HepG2 (cell line): ENCODE data around the gene RIPOR3. TPM values are rescaled to one million over a fixed set of nuclear protein-coding genes. Genes with fewer than 3 reads are reported as not detected.
A peak's percentile ranks its signal among the peaks of the same experiment; 100 is the strongest.

Experiments
- ATRX ChIP-seq: sonication (generic); formaldehyde crosslinking; IDR thresholded peaks from 2 replicates; pipeline ENCODE4 v1.4.0; 2020; ENCODE audit warnings: missing genetic modification reagents, borderline replicate concordance
- IRF1 ChIP-seq: sonication (generic); formaldehyde crosslinking; IDR thresholded peaks from 2 replicates; pipeline ENCODE4 v1.4.0; 2020; ENCODE audit warnings: low read depth, mild to moderate bottlenecking, missing genetic modification reagents
- MLLT10 ChIP-seq: sonication (generic); formaldehyde crosslinking; IDR thresholded peaks from 2 replicates; pipeline ENCODE4 v1.4.0; 2020; ENCODE audit warnings: missing genetic modification reagents
- NCOR1 ChIP-seq: fragments of 200-600 bp; sonication (generic); IDR thresholded peaks from 2 replicates; pipeline ENCODE4 v1.7.0; 2017; ENCODE audit warnings: antibody characterized with exemption, low read length, borderline replicate concordance
- RCOR2 ChIP-seq: IDR thresholded peaks from 2 replicates; pipeline ENCODE4 v1.6.1; 2016; ENCODE audit warnings: missing biosample characterization, missing genetic modification reagents
- RELA ChIP-seq: sonication (generic); formaldehyde crosslinking; IDR thresholded peaks from 2 replicates; pipeline ENCODE4 v1.4.0; 2020; ENCODE audit warnings: missing genetic modification reagents
- RFXAP ChIP-seq: sonication (generic); formaldehyde crosslinking; IDR thresholded peaks from 2 replicates; pipeline ENCODE4 v1.4.0; 2020; ENCODE audit warnings: missing genetic modification reagents, borderline replicate concordance
- SKIL ChIP-seq: sonication (generic); formaldehyde crosslinking; IDR thresholded peaks from 2 replicates; pipeline ENCODE4 v1.8.0; 2022; ENCODE audit warnings: missing genetic modification reagents, mild to moderate bottlenecking, moderate library complexity, borderline replicate concordance
- SSRP1 ChIP-seq: IDR thresholded peaks from 2 replicates; pipeline ENCODE4 v1.6.1; 2016; ENCODE audit warnings: control low read depth
- ZBTB4 ChIP-seq: sonication (generic); formaldehyde crosslinking; IDR thresholded peaks from 2 replicates; pipeline ENCODE4 v1.4.0; 2020; ENCODE audit warnings: missing genetic modification reagents, mild to moderate bottlenecking, borderline replicate concordance
- ZKSCAN1 ChIP-seq: fragments of 150-350 bp; IDR thresholded peaks from 2 replicates; pipeline ENCODE4 v1.6.1; 2014; ENCODE audit warnings: low read length
- ZNF337 ChIP-seq: sonication (generic); formaldehyde crosslinking; IDR thresholded peaks from 2 replicates; pipeline ENCODE4 v1.5.1; 2020; ENCODE audit warnings: missing genetic modification reagents, low read depth, mild to moderate bottlenecking, borderline replicate concordance
- ZNF550 ChIP-seq: sonication (generic); formaldehyde crosslinking; IDR thresholded peaks from 2 replicates; pipeline ENCODE4 v1.4.0; 2020; ENCODE audit warnings: mild to moderate bottlenecking, missing genetic modification reagents, borderline replicate concordance
- ZNF556 ChIP-seq: sonication (generic); formaldehyde crosslinking; IDR thresholded peaks from 2 replicates; pipeline ENCODE4 v1.4.0; 2020; ENCODE audit warnings: mild to moderate bottlenecking, missing genetic modification reagents, borderline replicate concordance
- ZNF615 ChIP-seq: sonication (generic); formaldehyde crosslinking; IDR thresholded peaks from 2 replicates; pipeline ENCODE4 v1.5.0; 2020; ENCODE audit warnings: mild to moderate bottlenecking, missing genetic modification reagents, borderline replicate concordance
- ZNF800 ChIP-seq: sonication (generic); formaldehyde crosslinking; IDR thresholded peaks from 2 replicates; pipeline ENCODE4 v1.4.0; 2020; ENCODE audit warnings: missing genetic modification reagents
- ZNF839 ChIP-seq: sonication (generic); formaldehyde crosslinking; IDR thresholded peaks from 2 replicates; pipeline ENCODE4 v1.4.0; 2020; ENCODE audit warnings: missing genetic modification reagents, mild to moderate bottlenecking, borderline replicate concordance
- polyA plus RNA-seq, 8 experiments: library from polyadenylated mRNA; depleted of rRNA in 3 of 8; stranded (reverse) in 7 of 8; unstranded in 1 of 8; fragments of >200 nt; fragmentation: Illumina TruSeq in 4 of 8; extraction: Trizol in 4 of 8; gene quantifications; 2 replicates each; pipeline versions ENCODE4 v1.2.1 to v1.2.3, GENCODE V29; 2011 to 2016; ENCODE audit warnings: low read depth in 4 of 8, missing spikeins in 1 of 8, mixed read lengths in 1 of 8; ENCODE audit not compliant: insufficient read depth in 1 of 8
- total RNA-seq, 5 experiments: library from RNA; depleted of rRNA; stranded (reverse); fragments of >200 nt; fragmentation: Illumina TruSeq; extraction: Trizol; gene quantifications; 2 replicates each; pipeline ENCODE4 v1.2.3, GENCODE V29; 2016; ENCODE audit warnings: low read depth in 1 of 5
- TF ChIP-seq, protein P1 (sequence below): sonication (generic); formaldehyde crosslinking; IDR thresholded peaks from 2 replicates; pipeline ENCODE4 v1.8.0; 2022; ENCODE audit warnings: mild to moderate bottlenecking, missing genetic modification reagents, borderline replicate concordance

RIPOR3 gene
- total and polyA plus RNA-seq, 2 of the 13 experiments (the other 11 are each of a cell fraction or from before 2014, with no cell fraction given), result 0.18 TPM; not detected in 1

DNA sequence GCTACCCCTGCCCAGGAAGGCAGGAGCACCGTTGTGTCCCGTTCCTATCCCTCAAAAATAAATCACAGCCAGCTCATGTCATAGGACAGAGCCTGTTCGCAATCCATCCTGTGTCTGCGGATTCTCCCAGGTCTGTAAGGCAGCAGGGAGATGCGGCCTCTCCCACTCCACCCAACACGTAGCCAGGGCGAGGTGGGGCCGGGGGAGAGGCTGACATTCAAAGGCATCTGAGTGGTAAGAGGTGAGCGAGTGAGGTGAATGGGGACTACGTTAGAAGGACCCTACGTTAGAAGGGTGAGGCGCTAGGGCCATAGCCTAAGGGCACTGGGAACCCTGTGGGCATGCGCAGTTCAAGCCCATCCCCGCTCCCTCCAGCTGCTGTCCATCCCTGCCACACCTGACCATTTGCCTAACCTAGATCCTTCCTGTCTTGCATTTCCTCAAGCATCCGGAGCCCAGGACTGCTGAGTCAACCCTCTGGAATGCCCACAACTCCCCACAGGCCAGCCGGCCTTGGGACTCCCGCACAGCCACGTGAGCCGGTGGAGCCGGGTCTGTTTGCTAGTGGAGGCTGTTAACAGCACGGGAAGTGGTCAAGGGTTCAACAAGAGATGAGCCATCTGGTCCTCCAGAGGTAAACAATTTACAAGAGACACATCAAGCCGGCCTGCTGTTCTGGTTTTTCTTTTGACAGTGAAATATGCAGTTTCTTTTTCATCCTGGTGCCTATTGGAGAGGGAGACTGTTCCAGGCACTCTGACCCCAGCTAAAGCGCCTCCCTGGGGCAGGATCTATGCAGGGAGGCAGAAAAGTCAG is 45.9 kb downstream of the RIPOR3 start (continued):
- TF ChIP-seq ZBTB4 (CRISPR knock-in tag) (peak; percentile 39), RCOR2 (peak; percentile 98), RELA (CRISPR knock-in tag) (peak; percentile 82; the same call in 1 of the 2 replicates), ZNF615 (CRISPR knock-in tag) (no peak), SSRP1 (CRISPR knock-in tag) (peak; percentile 85; the same call in 1 of the 2 replicates), ZNF556 (CRISPR knock-in tag) (peak; percentile 98), ZNF550 (CRISPR knock-in tag) (0 out of 2 replicates have a peak, but pooled peaks have one; percentile 78), RFXAP (CRISPR knock-in tag) (peak; percentile 85; the same call in 1 of the 2 replicates), ZNF800 (CRISPR knock-in tag) (peak; percentile 93; the same call in 1 of the 2 replicates), ZKSCAN1 (no peak; the same call in 1 of the 2 replicates), MLLT10 (CRISPR knock-in tag) (no peak), ZNF337 (CRISPR knock-in tag) (peak; percentile 99), IRF1 (CRISPR knock-in tag) (peak; percentile 94; the same call in 1 of the 2 replicates), NCOR1 (peak; percentile 48; the same call in 1 of the 2 replicates), SKIL (CRISPR knock-in tag) (peak; percentile 94), ATRX (CRISPR knock-in tag) (no peak), ZNF839 (CRISPR knock-in tag) (no peak)
- TF ChIP-seq, protein P1, sequence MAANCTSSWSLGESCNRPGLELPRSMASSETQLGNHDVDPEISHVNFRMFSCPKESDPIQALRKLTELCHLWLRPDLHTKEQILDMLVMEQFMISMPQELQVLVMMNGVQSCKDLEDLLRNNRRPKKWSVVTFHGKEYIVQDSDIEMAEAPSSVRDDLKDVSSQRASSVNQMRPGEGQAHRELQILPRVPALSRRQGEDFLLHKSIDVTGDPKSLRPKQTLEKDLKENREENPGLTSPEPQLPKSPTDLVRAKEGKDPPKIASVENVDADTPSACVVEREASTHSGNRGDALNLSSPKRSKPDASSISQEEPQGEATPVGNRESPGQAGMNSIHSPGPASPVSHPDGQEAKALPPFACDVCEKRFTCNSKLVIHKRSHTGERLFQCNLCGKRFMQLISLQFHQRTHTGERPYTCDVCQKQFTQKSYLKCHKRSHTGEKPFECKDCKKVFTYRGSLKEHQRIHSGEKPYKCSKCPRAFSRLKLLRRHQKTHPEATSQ (CRISPR knock-in tag), result no peak
